OCI-LY3 (cell line): ENCODE results near the gene POLR3H.

Experiments
- EZH2phosphoT487 ChIP-seq: fragments of 200-600 bp; shearing (Covaris generic); IDR thresholded peaks from 2 replicates; pipeline ENCODE4 v1.6.1; 2018; ENCODE audit warnings: antibody characterized with exemption, mixed run types, low read depth
- TF ChIP-seq, protein P1 (sequence below): fragments of 200-600, 300-600 bp; sonication (generic); IDR thresholded peaks from 2 replicates; pipeline ENCODE4 v1.5.1; 2014; ENCODE audit warnings: antibody characterized with exemption, low read length, low read depth

GRCh38 chr22:41568811-41569210 lies 24.5 kb upstream of the POLR3H start:
- TF ChIP-seq, protein P1, sequence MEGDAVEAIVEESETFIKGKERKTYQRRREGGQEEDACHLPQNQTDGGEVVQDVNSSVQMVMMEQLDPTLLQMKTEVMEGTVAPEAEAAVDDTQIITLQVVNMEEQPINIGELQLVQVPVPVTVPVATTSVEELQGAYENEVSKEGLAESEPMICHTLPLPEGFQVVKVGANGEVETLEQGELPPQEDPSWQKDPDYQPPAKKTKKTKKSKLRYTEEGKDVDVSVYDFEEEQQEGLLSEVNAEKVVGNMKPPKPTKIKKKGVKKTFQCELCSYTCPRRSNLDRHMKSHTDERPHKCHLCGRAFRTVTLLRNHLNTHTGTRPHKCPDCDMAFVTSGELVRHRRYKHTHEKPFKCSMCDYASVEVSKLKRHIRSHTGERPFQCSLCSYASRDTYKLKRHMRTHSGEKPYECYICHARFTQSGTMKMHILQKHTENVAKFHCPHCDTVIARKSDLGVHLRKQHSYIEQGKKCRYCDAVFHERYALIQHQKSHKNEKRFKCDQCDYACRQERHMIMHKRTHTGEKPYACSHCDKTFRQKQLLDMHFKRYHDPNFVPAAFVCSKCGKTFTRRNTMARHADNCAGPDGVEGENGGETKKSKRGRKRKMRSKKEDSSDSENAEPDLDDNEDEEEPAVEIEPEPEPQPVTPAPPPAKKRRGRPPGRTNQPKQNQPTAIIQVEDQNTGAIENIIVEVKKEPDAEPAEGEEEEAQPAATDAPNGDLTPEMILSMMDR: no peak
- no peak for TF ChIP-seq EZH2phosphoT487
